Measurements from ENCODE around the gene DEDD. TPM values are rescaled to one million over a fixed set of nuclear protein-coding genes. Genes with fewer than 3 reads are reported as not detected.

The DEDD gene
- total RNA-seq, 4 donors from 2014 or later = 4.4 to 42.2 (median 36.1) TPM

DNA sequence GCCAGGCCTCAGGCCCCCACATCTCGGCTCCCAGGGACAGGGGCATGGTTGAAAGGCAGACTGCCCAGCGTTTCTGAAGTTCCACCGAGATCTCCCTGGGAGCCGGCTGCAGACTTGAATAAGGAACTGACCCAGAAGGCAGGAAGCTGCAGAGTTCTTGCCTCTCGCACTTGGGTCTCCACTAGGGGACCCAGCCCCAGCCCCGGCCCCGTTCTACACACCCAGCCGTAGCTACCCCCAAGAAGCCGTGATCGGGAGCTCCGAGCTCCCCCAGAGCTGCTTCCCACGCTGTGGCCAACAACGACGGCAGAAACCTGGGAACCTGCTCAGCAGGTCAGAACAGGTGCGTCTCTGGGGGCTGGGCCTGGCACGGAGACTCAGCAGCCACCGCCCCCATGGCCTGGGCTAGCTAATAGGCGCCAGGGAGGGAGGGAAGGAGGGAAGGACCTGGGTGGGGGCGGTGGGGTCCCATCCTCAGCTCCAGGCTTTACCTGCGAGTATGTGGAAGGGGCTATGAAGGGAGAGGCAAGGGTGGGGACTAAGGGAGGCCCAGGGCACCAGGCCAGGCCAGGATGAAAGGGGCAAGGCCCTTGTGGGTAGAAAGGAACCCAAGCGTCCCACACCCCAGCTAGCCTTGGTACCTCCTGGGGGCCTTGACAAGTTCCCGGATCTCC is 43.1 kb downstream of the DEDD start, which contains the start of gene NECTIN4:
Gene NECTIN4 (minus strand): TSS at position 308 of the 674 bp plus-strand sequence. CDS start 262 bp downstream, at position 46.
- TF ChIP-seq POLR2A (IDR thresholded peaks at IDR 0.05) = peak in 1 of 2 donors; percentile 10
- TF ChIP-seq, protein P1, sequence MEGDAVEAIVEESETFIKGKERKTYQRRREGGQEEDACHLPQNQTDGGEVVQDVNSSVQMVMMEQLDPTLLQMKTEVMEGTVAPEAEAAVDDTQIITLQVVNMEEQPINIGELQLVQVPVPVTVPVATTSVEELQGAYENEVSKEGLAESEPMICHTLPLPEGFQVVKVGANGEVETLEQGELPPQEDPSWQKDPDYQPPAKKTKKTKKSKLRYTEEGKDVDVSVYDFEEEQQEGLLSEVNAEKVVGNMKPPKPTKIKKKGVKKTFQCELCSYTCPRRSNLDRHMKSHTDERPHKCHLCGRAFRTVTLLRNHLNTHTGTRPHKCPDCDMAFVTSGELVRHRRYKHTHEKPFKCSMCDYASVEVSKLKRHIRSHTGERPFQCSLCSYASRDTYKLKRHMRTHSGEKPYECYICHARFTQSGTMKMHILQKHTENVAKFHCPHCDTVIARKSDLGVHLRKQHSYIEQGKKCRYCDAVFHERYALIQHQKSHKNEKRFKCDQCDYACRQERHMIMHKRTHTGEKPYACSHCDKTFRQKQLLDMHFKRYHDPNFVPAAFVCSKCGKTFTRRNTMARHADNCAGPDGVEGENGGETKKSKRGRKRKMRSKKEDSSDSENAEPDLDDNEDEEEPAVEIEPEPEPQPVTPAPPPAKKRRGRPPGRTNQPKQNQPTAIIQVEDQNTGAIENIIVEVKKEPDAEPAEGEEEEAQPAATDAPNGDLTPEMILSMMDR (IDR thresholded peaks at IDR 0.05) = no peak
- Histone ChIP-seq H3K27ac (no peak within 1 kb of the TSS), H3K4me1 (no peaks in the 10 kb centered on the region), H3K4me3 (no peak within 1 kb of the TSS), H3K9me3 (no peaks in the 10 kb centered on the region), H3K36me3 (no peaks in the 10 kb centered on the region), H3K27me3 (no peaks in the 10 kb centered on the region)
- intact Hi-C loops (cut with DNase I; ENCODE audit: low total_unique reads) = no loop called here
- DNase-seq = no peak

DNA sequence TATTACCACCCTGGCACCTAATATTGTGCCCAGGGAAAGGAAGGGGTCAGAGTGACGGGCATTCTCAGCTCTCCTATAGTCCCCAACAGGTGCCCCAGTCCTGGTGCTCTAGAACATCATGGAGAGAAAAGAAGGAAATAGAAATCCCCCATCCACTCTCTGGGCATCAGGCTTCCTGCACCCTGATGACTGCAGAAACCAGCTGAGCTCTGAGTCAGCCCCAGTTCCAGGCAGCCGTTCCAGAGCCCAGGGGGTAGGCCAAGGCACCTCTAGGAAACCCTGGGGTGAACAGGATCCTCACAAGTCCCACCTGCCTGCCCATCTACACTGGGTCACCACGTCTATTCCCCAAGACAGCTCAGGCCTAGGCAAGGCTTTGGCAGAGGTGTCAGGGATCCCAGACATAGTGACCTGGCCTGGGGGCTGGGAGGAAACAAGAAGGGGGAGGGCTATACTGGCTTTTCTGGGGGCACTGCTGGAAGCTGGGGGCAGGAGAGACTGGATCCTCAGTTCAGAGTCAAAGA is 43.8 kb downstream of the DEDD start:
- no peaks in the 10 kb centered on the region for H3K36me3 ChIP-seq
- H3K4me1 ChIP-seq = no peaks in the 10 kb centered on the region
- intact Hi-C loops (cut with DNase I; ENCODE audit: low total_unique reads) = no loop called here
- no peaks in the 10 kb centered on the region for H3K27me3 ChIP-seq
- DNase-seq = no peak
- H3K27ac ChIP-seq = no peak overlapping the region
- no peaks in the 10 kb centered on the region for H3K9me3 ChIP-seq
- TF ChIP-seq, protein P1 (IDR thresholded peaks at IDR 0.05) = no peak
- TF ChIP-seq POLR2A (IDR thresholded peaks at IDR 0.05) = no peak
- H3K4me3 ChIP-seq = no peak overlapping the region

DNA sequence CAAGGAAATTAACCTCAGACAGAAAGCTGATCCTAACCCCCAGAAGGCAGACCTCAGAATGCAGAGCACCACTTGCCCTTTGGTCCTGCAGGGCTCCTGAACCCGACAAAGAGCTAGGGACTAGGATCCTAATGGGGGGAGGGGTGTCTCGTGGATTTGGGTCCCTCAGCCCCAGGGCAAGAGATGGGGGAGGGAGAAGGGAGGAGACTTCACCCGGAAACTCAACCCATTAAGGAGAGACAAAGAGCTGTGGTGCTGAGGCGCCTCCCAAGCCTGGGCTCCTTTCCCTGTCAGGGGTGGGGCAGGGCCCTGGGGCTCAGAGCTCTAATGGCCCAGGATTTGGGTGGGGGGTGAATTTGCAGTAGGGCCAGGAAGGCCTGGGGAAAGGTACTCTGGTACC is 46.0 kb downstream of the DEDD start:
- Histone ChIP-seq H3K4me1 (no peaks in the 10 kb centered on the region), H3K9me3 (no peaks in the 10 kb centered on the region), H3K27ac (no peak overlapping the region), H3K27me3 (no peaks in the 10 kb centered on the region), H3K36me3 (no peaks in the 10 kb centered on the region), H3K4me3 (no peak overlapping the region)
- no peak for DNase-seq
- TF ChIP-seq, protein P1 (IDR thresholded peaks at IDR 0.05) = no peak
- TF ChIP-seq POLR2A (IDR thresholded peaks at IDR 0.05) = no peak
- intact Hi-C loops (cut with DNase I; ENCODE audit: low total_unique reads) = no loop called here

DNA sequence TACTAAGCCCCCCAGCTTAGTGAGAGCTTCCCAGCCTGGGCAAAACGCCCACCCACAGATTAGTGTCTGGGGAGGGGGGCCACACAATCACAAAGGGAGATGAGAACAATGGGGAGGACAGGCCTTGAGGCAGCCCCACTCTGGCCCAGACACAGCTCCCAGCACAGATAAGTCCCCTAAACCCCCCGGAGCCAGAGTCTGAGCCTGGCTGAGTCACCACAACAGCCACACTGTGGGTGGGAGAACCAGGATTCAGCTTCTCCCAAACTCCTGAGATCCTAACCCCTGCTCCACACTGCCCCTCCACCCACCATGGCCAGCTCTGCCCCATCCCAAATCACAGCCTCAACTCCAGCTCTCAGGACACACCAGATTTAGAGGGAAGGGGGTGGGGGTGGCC is 47.3 kb downstream of the DEDD start:
- no peaks in the 10 kb centered on the region for H3K4me1 ChIP-seq
- H3K36me3 ChIP-seq = no peaks in the 10 kb centered on the region
- H3K27me3 ChIP-seq = no peaks in the 10 kb centered on the region
- no peak for DNase-seq
- no peak overlapping the region for H3K4me3 ChIP-seq
- H3K27ac ChIP-seq = no peak overlapping the region
- TF ChIP-seq, protein P1 (IDR thresholded peaks at IDR 0.05) = no peak
- no peak for TF ChIP-seq POLR2A (IDR thresholded peaks at IDR 0.05)
- intact Hi-C loops (cut with DNase I; ENCODE audit: low total_unique reads) = no loop called here
- H3K9me3 ChIP-seq = no peaks in the 10 kb centered on the region

DNA sequence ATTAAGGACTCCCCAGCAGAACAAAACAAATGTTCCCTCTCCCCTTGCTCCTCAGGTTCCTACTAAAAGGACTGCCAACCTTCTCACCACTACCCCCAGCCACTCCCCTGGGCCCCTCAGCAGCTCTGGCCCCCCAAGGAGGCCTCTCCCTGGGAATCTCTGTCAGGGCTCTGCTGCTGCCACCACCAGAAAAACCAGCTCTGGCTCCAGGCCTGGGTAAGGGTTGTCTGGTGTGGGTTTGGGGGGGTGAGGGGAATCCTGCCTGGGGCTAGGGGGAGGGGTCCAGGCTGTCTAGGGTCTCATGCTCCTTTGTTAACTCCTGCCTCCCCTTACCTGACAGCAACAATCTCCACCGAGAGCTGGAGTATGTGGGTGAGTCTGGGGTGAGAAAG is 47.9 kb downstream of the DEDD start:
- no peak overlapping the region for H3K4me3 ChIP-seq
- intact Hi-C loops (cut with DNase I; ENCODE audit: low total_unique reads) = no loop called here
- no peaks in the 10 kb centered on the region for H3K9me3 ChIP-seq
- no peak overlapping the region for H3K27ac ChIP-seq
- no peaks in the 10 kb centered on the region for H3K4me1 ChIP-seq
- no peaks in the 10 kb centered on the region for H3K36me3 ChIP-seq
- H3K27me3 ChIP-seq = no peaks in the 10 kb centered on the region
- no peak for DNase-seq
- TF ChIP-seq, protein P1 (IDR thresholded peaks at IDR 0.05) = no peak
- no peak for TF ChIP-seq POLR2A (IDR thresholded peaks at IDR 0.05)

Data from uterus (tissue), 4 donors.